Activated naive CD8-positive, alpha-beta T cell treated with anti-CD3 and anti-CD28 coated beads, Interleukin-2, amount 10 ng/mL, durations not matched to agents 7 days and 5 days (primary cell): Measurements from ENCODE around the gene PRRT2. TPM values are rescaled to one million over a fixed set of nuclear protein-coding genes. Genes with fewer than 3 reads are reported as not detected.
"Not testable (repeated sequence)": the region's sequence is repeated elsewhere in the genome, so short reads cannot be mapped to it uniquely, and the experiment has no call there.

ENCODE experiments used
- ATAC-seq: fragments of 150-1000 bp; cut with Tn5 transposase; one replicate; pipeline ENCODE4 v1.10.0; 2021; ENCODE audit warnings: low read depth, moderate library complexity
- POLR2A ChIA-PET: fragments of 350-600 bp; sonication (Branson Sonifier 250); formaldehyde crosslinking; loops from one replicate; lab custom pipeline; 2021; ENCODE audit warnings: antibody characterized with exemption; lab: Charles Lee
- DNase-seq: peaks from one replicate; pipeline ENCODE4 v3.0.0; 2021
- H3K27ac Mint-ChIP-seq: one replicate; pipeline ENCODE4 v1.8.0; 2022; ENCODE audit warnings: mild to moderate bottlenecking, mixed read lengths
- H3K27me3 Mint-ChIP-seq: one replicate; pipeline ENCODE4 v1.8.0; 2022; ENCODE audit warnings: mild to moderate bottlenecking, moderate library complexity, mixed read lengths
- H3K36me3 Mint-ChIP-seq: one replicate; pipeline ENCODE4 v1.8.0; 2021; ENCODE audit warnings: mild to moderate bottlenecking, mixed read lengths
- H3K4me1 Mint-ChIP-seq: one replicate; pipeline ENCODE4 v1.8.0; 2021; ENCODE audit warnings: mixed read lengths
- H3K4me3 Mint-ChIP-seq: one replicate; pipeline ENCODE4 v1.8.0; 2022; ENCODE audit warnings: mild to moderate bottlenecking, moderate library complexity, mixed read lengths
- H3K9me3 Mint-ChIP-seq: one replicate; pipeline ENCODE4 v1.8.0; 2021; ENCODE audit warnings: mixed read lengths
- total RNA-seq, 2 experiments: library from RNA; stranded (reverse); gene quantifications; one replicate each; pipeline ENCODE4 v1.2.3, GENCODE V29; 2021

The PRRT2 gene
- 1 to 10 TPM; 2.2 to 2.3 TPM for total RNA-seq

DNA sequence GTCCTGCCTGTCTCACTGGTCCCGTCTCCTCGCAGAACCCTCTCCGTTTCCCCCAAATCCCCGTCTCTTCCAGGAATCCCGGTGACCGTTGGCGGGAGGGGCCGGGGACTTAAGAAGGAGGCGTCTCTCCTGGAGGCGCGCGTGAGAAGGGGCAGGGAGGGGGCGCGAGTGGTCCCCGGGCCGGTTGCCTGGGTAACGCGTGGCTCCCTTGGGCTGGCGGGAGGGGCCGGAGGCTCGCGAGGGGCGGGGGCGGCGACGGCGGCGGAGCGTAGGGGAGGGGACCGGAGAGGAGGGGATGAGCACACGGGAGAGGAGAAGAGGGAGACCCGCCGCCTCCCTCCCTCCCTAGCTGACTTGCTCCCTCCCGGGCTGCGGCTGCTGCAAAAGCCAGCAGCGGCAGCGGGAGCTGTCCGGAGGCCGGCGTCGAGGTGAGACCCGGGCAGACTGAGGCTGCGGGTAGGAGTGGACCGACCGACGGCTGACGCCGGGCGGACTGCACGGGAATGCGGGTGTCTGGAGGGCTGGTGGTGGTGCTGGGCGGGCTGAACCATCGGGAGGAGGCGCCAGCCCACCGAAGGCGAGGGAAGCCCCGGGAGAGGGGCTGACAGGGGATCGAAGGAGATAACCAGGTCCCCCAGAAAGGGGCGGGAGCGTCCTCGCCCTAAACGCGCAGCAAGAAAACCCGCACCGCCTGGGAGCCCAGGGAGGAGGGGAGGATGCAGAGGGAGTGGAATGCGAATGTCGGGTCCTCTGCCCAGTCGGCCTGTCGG lies at the start of gene PRRT2:
PRRT2 (plus strand) TSS at position 298 of the 770 bp plus-strand sequence. CDS start 862 bp downstream, outside the sequence.
- peaks cover 34% of the 10 kb centered on the region for H3K36me3 Mint-ChIP-seq
- H3K27ac Mint-ChIP-seq = peak within 1 kb of the TSS; percentile 77
- peak; percentile 60 for DNase-seq
- ATAC-seq = no peak
- H3K4me3 Mint-ChIP-seq = peak within 1 kb of the TSS; percentile 95
- H3K9me3 Mint-ChIP-seq = no peaks in the 10 kb centered on the region
- POLR2A ChIA-PET = interaction anchor here (0.8 to 3.2 kb wide), 4 partner anchors 8 to 43 kb away, joined by 3 to 16 read pairs (median 5); partner anchors contain the start of gene KIF22
- peaks cover 12% of the 10 kb centered on the region for H3K27me3 Mint-ChIP-seq
- peaks cover 39% of the 10 kb centered on the region for H3K4me1 Mint-ChIP-seq

DNA sequence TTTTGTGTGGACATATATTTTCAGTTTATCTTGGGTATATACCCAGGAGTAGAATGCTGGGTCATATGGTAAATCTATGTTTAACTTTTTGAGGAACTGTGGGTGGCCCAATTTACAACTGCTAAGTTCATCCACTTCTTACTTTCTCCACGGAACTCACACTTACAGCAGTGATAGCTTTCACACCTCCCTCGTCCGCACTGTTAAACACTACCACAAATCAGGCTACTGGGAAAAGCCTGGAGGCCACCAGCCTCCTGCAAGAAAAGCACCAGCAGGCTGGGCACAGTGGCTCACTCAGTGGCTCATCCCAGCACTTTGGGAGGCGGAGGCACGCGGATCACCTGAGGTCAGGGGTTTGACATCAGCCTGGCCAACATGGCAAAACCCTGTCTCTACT lies 48.7 kb upstream of the PRRT2 start:
- H3K4me3 Mint-ChIP-seq = no peak overlapping the region
- ATAC-seq (no peak), DNase-seq (no peak)
- H3K4me1 Mint-ChIP-seq = peaks cover 2% of the 10 kb centered on the region
- H3K27ac Mint-ChIP-seq = no peak overlapping the region
- POLR2A ChIA-PET = no interaction called here
- no peaks in the 10 kb centered on the region for H3K9me3 Mint-ChIP-seq
- no peaks in the 10 kb centered on the region for H3K36me3 Mint-ChIP-seq
- no peaks in the 10 kb centered on the region for H3K27me3 Mint-ChIP-seq

DNA sequence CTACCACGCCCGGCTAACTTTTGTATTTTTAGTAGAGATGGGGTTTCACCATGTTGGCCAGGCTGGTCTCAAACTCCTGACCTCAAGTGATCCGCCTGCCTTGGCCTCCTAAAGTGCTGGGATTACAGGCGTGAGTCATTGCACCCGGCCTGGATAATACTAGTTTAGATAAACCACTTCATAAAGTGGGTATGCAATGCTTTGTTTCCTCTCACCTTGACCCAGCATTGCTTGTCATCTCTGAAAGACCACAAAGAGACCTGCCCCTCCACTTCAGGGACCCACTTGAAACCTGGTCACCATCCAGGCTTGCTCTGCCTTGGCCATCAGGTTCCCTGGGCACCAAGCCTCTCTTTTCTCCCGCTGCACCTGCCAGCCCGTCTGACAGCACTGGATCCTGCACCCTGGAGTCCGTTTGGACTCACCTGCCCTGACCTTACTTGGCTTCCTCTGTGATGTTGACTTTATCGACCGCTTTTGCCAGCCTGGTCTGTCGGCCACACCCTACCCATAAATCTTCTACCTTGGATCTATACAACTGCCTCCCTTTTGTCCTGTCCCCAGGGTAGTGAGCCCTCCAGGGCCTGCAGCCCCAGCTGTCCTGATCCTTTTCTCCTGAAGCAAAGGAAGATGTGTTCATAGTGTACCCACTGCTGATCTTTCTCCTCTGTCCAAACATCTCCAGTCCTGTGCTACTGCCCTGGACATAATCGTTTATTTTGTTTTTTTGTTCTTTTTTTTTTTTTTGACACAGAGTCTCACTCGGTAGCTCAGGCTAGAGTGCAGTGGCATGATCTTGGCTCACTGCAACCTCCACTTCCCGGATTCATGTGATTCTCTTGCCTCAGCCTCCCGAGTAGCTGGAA lies 46.6 kb upstream of the PRRT2 start:
- DNase-seq = no peak
- H3K27me3 Mint-ChIP-seq = no peaks in the 10 kb centered on the region
- no peak overlapping the region for H3K4me3 Mint-ChIP-seq
- POLR2A ChIA-PET = no interaction called here
- no peaks in the 10 kb centered on the region for H3K9me3 Mint-ChIP-seq
- H3K4me1 Mint-ChIP-seq = peaks cover under 1% of the 10 kb centered on the region
- no peak overlapping the region for H3K27ac Mint-ChIP-seq
- no peak for ATAC-seq
- H3K36me3 Mint-ChIP-seq = no peaks in the 10 kb centered on the region

DNA sequence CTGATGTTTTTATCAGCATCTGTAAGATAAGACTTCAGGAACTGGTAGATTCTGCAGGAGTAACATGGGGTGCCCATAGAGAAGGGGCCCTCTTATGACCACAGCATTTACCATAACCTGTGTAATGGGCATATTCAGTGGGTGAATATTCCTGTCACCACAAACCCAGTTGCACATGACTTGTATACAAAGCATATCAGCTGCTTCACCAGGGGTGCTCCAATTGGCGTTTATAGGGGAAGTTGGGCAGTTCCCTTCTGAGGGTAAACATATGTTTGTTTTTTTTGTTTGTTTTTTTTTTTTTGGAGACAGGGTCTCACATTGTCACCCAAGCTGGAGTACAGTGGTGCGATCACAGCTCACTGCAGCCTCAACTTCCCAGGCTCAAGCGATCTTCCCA lies 45.4 kb upstream of the PRRT2 start:
- ATAC-seq (no peak), DNase-seq (no peak)
- POLR2A ChIA-PET = interaction anchor here (0.7 kb wide), 1 partner anchor 21 kb away, joined by 4 read pairs; the partner anchor contains the start of gene C16orf54
- H3K4me3 Mint-ChIP-seq = no peak overlapping the region
- H3K27ac Mint-ChIP-seq = no peak overlapping the region
- no peaks in the 10 kb centered on the region for H3K27me3 Mint-ChIP-seq
- H3K4me1 Mint-ChIP-seq = peaks cover 4% of the 10 kb centered on the region
- H3K9me3 Mint-ChIP-seq = no peaks in the 10 kb centered on the region
- no peaks in the 10 kb centered on the region for H3K36me3 Mint-ChIP-seq

DNA sequence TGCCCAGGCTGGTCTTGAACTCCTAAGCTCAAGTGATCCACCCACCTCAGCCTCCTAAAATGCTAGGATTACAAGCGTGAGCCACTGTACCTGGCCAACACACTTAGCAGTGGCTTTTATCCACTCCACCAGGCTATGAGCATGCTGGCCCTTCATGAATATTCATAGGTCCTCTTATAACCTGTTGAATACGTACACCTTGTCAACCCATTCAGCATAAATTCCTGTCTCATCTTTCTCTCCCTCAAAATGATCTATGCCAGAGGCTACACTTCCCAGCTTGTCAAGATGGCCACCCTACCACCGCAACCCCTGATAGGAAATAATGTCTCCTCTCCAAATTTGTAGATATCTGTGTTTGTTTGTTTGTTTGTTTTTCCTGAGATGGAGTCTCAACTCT lies 44.9 kb upstream of the PRRT2 start:
- ATAC-seq (no peak), DNase-seq (no peak)
- peaks cover 4% of the 10 kb centered on the region for H3K4me1 Mint-ChIP-seq
- H3K4me3 Mint-ChIP-seq = no peak overlapping the region
- no peaks in the 10 kb centered on the region for H3K27me3 Mint-ChIP-seq
- no peaks in the 10 kb centered on the region for H3K9me3 Mint-ChIP-seq
- no peaks in the 10 kb centered on the region for H3K36me3 Mint-ChIP-seq
- no peak overlapping the region for H3K27ac Mint-ChIP-seq
- POLR2A ChIA-PET = interaction anchor here (0.7 kb wide), 1 partner anchor 21 kb away, joined by 4 read pairs; the partner anchor contains the start of gene C16orf54

DNA sequence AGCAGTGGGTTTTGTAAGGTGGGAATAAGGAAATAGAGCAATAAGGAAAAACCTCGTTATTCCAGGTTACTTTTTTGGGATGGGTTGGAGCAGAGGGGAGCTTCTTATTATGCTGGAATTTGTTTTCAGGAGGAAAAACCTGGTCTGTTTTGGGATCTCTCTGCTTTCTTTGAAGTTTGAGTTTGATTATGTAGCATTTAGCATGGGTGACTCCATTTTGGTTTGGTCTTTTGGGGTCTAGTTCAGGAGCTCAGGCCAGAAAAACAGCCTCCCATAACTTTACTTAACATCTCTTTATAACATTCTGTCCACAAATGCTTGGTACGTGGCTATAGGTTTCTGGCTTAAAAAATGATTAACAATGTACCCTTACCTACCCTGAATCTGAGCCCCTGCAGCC lies 42.5 kb upstream of the PRRT2 start:
- Mint-ChIP-seq H3K9me3 (no peaks in the 10 kb centered on the region), H3K36me3 (no peaks in the 10 kb centered on the region), H3K27me3 (no peaks in the 10 kb centered on the region), H3K4me3 (no peak overlapping the region), H3K4me1 (peaks cover 4% of the 10 kb centered on the region), H3K27ac (no peak overlapping the region)
- ATAC-seq = no peak
- POLR2A ChIA-PET = interaction anchor here (0.6 kb wide), 1 partner anchor 24 kb away, joined by 3 read pairs; the partner anchor contains the start of gene C16orf54
- no peak for DNase-seq

DNA sequence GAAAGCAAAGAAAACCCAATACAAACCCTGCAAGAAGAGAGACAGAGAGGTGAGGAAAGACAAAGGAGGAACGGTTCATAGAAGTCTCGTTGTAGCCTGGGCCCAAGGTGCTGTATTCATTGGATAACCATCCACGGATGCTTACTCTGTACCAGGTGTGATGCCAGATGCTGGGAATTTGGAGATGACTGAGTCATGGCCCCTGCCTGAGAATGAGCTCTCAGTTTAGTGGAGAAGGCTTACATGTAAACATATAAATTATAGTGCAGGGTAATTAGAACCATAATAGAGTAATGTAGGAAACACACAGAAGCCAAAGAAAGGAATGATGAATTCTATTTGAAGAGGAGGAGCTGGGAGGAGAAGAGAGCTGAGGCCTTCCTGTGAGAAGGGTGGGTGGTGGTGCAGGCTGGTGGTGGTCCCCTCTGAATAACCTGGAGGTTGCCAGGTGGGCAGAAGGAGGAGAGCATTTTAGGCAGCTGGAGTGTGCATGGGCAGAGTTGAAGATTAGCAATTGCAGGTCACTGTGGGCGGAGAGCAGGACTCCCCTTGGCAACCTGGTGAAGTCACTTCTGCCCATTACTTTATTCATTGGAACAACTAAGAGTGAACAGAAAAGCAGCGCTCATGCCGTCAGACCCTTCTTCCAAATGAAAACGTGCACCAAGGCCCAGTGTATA lies 41.6 kb upstream of the PRRT2 start:
- Mint-ChIP-seq H3K4me3 (no peak overlapping the region), H3K9me3 (no peaks in the 10 kb centered on the region), H3K27ac (no peak overlapping the region), H3K4me1 (peaks cover 4% of the 10 kb centered on the region), H3K27me3 (no peaks in the 10 kb centered on the region), H3K36me3 (no peaks in the 10 kb centered on the region)
- DNase-seq (no peak), ATAC-seq (no peak)
- POLR2A ChIA-PET = no interaction called here

DNA sequence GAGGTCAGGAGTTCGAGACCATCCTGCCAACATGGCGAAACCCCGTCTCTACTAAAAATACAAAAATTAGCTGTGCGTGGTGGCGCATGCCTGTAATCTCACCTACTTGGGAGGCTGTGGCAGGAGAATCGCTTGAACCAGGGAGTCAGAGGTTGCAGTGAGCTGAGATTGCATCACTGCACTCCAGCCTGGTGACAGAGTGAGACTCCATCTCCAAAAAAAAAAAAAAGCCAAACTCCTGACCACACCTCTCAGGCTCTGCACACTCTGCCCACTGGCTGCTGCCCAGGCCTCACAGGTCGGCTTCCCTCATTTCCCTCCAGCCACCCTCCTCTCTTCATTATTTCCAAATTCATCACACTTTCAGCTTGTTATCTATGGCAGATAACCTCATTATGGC lies 39.7 kb upstream of the PRRT2 start:
- not testable (repeated sequence) for ATAC-seq, H3K27me3 Mint-ChIP-seq

DNA sequence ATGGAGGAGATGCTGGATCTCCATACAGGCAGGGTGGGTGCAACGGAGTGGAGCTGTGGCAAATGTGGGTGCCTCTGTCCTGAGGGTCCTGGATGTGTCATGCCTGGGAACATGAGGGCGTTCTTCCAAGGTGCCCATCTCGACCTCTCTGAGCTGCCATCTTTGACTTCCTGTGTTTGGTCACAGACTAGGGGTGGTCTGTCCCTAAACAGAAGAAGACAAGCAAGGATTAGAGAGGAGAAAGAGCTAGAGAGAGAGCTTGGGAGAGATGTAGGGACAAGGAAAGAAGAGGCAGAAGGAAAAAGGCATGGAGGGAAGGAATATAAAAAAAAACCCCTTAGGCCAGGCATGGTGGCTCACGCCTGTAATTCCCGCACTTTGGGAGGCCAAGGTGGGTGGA lies 37.3 kb upstream of the PRRT2 start:
- Mint-ChIP-seq H3K27ac (no peak overlapping the region), H3K9me3 (no peaks in the 10 kb centered on the region), H3K4me1 (peaks cover 5% of the 10 kb centered on the region), H3K4me3 (no peak overlapping the region), H3K36me3 (no peaks in the 10 kb centered on the region), H3K27me3 (peaks cover 6% of the 10 kb centered on the region)
- ATAC-seq (no peak), DNase-seq (no peak)
- POLR2A ChIA-PET = interaction anchor here (1.0 kb wide), 1 partner anchor 15 kb away, joined by 3 read pairs; the partner anchor contains the start of gene KIF22

More for the DNA sequence above, 39.7 kb upstream of the PRRT2 start:
- not testable (repeated sequence) for H3K4me1 Mint-ChIP-seq, DNase-seq, H3K9me3 Mint-ChIP-seq, H3K36me3 Mint-ChIP-seq, H3K27ac Mint-ChIP-seq, H3K4me3 Mint-ChIP-seq
- POLR2A ChIA-PET = interaction anchor here (0.6 kb wide), 1 partner anchor 55 kb away, joined by 4 read pairs; no protein-coding TSS in a partner anchor

DNA sequence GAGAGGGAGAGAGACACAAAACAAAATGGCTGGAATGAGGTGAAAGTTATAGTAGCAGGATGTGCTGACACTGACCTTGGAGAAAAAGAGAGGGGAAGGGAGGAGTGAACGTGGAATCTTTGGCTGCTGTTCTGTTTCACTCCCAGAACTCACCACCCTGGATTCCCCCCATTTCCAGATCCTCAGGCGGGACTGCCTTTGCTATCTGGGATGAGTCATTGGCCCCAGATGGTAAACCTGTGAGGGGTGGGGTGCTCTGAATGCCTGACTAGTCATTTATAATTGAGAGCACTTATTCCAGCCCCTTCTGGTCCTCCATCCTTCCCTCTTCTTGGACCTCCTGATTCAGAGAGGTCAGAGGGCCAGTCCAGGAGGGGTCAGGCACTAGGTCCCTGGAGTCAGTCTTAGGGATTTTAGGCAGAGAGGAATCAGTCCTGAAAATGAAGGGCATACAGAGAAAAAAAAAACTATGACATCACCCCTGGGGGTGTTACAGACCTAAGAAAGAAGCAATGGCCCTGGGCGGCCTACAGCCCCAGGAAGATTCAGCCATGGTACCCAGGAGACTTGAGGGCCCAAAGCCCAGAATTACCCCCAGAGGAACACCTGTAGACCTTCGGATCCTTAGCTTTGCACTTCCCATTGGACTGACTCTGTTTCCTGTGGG lies 36.1 kb upstream of the PRRT2 start:
- peaks cover 6% of the 10 kb centered on the region for H3K27me3 Mint-ChIP-seq
- H3K36me3 Mint-ChIP-seq = no peaks in the 10 kb centered on the region
- H3K4me1 Mint-ChIP-seq = peaks cover 2% of the 10 kb centered on the region
- H3K4me3 Mint-ChIP-seq = no peak overlapping the region
- no peaks in the 10 kb centered on the region for H3K9me3 Mint-ChIP-seq
- H3K27ac Mint-ChIP-seq = no peak overlapping the region
- no peak for ATAC-seq
- POLR2A ChIA-PET = no interaction called here
- DNase-seq = no peak

DNA sequence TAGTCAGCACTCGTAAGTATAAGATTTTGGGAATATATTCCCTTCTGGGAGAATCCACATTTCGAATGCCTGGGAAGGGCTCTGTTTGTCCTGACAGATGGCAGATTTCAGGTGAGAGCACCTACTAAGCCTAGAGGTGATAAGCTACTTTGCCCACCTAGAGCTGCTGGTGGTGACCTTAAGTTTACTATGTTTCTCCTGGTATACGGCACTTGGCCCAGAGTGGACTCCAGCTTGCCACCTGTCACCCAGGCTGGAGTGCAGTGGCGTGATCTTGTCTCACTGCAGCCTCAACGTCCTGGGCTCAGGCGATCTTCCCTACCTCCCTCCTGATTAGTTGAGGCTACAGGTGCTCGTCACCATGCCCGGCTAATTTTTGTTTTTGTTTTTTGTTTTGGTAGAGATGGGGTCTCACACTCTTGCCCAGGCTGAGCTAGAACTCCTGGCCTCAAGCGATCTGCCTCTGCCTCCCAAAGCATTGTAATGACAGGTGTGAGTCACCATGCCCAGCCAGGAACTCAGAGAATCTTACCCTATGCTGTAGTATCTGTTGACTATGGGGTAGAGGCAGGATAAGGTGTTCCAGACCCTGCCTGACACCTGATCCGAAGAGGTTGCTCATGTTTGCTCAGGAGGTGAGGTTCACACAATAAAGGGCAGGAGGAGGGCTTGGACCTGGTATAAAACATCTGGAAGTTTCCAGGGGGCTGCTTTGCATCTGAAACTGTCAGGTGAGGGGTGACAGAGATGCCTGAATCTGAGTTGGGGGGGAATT lies 34.2 kb upstream of the PRRT2 start, which contains the start of gene ZG16:
ZG16 (plus strand) TSS at position 681 of the 775 bp plus-strand sequence. CDS start 1,011 bp downstream, outside the sequence.
- H3K27me3 Mint-ChIP-seq = peaks cover 6% of the 10 kb centered on the region
- no peaks in the 10 kb centered on the region for H3K9me3 Mint-ChIP-seq
- peak within 1 kb of the TSS; percentile 12 for H3K27ac Mint-ChIP-seq
- DNase-seq (no peak), ATAC-seq (no peak)
- H3K36me3 Mint-ChIP-seq = no peaks in the 10 kb centered on the region
- no peak within 1 kb of the TSS for H3K4me3 Mint-ChIP-seq
- POLR2A ChIA-PET = no interaction called here
- H3K4me1 Mint-ChIP-seq = peaks cover 5% of the 10 kb centered on the region

DNA sequence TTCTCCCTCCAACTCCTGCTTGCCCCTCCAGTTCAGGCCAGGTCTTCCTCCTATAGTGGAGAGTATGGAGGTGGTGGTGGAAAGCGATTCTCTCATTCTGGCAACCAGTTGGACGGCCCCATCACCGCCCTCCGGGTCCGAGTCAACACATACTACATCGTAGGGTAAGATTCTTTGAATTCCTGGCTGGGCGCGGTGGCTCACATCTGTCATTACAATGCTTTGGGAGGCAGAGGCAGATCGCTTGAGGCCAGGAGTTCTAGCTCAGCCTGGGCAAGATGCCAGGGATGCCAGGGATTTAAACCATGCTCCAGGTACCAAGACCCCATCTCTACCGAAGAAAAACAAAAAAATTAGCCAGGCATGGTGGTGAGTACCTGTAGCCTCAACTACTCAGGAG lies 32.5 kb upstream of the PRRT2 start:
- H3K9me3 Mint-ChIP-seq = no peaks in the 10 kb centered on the region
- DNase-seq = no peak
- POLR2A ChIA-PET = no interaction called here
- no peak for ATAC-seq
- H3K27me3 Mint-ChIP-seq = peaks cover 6% of the 10 kb centered on the region
- H3K4me1 Mint-ChIP-seq = peaks cover 11% of the 10 kb centered on the region
- H3K4me3 Mint-ChIP-seq = no peak overlapping the region
- H3K36me3 Mint-ChIP-seq = no peaks in the 10 kb centered on the region
- no peak overlapping the region for H3K27ac Mint-ChIP-seq
